BJ (cell line): ENCODE results near the gene UBAP1. TPM values are rescaled to one million over a fixed set of nuclear protein-coding genes. Genes with fewer than 3 reads are reported as not detected.
"Not testable (repeated sequence)": the region's sequence is repeated elsewhere in the genome, so short reads cannot be mapped to it uniquely, and the experiment has no call there.

Experiments
- CTCF ChIA-PET: fragments of 350-600 bp; formaldehyde crosslinking; extraction: SDS; loops from one replicate; lab custom pipeline; 2021; ENCODE audit warnings: antibody characterized with exemption, inconsistent platforms; lab: Yijun Ruan, JAX
- POLR2A ChIA-PET: fragments of 300-600 bp; sonication (Branson Sonifier 250); formaldehyde crosslinking; extraction: SDS; loops from one replicate; lab custom pipeline; 2021; ENCODE audit warnings: antibody characterized with exemption; lab: Charles Lee
- DNase-seq: peaks from one replicate; pipeline ENCODE4 v3.0.0-alpha.2; 2011; ENCODE audit warnings: low read depth
- H3K27me3 ChIP-seq: 2 replicates; pipeline ENCODE4 v1.6.0; 2011; ENCODE audit warnings: low read length; ENCODE audit not compliant: control insufficient read depth, insufficient read depth
- H3K36me3 ChIP-seq: 2 replicates; pipeline ENCODE4 v1.5.1; 2011; ENCODE audit warnings: low read length; ENCODE audit not compliant: control insufficient read depth, insufficient read depth
- H3K4me3 ChIP-seq: 2 replicates; pipeline ENCODE4 v1.5.1; 2011; ENCODE audit warnings: low read depth, mild to moderate bottlenecking, control low read depth, low read length
- CTCF ChIP-seq: IDR thresholded peaks from 2 replicates; pipeline ENCODE4 v1.5.1; 2011; ENCODE audit warnings: low read depth, mild to moderate bottlenecking, control low read depth, inconsistent platforms, low read length, moderate library complexity; ENCODE audit not compliant: insufficient read depth
- polyA minus RNA-seq: library from RNA; depleted of rRNA, polyadenylated mRNA; stranded (reverse); fragments of >200 nt; gene quantifications from 2 replicates; pipeline ENCODE4 v1.2.3, GENCODE V29; 2011; rRNA and poly(A)+ RNA removed
- polyA plus RNA-seq: library from polyadenylated mRNA; depleted of rRNA; stranded (reverse); fragments of >200 nt; gene quantifications from 2 replicates; pipeline ENCODE4 v1.2.3, GENCODE V29; 2011; rRNA removed

UBAP1 gene
- polyA plus RNA-seq, result 65.5 and 67.7 TPM in 2 replicates
- 31.8 and 54.0 TPM in 2 replicates for polyA minus RNA-seq

GRCh38 chr9:34178436-34179212, at the start of gene UBAP1:
TSS of gene UBAP1 (plus strand) at chr9:34179043. CDS start at chr9:34220915, 41,872 bp downstream.
- peak; percentile 87 for DNase-seq
- CTCF ChIA-PET, result interaction anchor here (0.6 to 1.1 kb wide), 3 partner anchors 14 to 153 kb away, joined by 3 to 6 read pairs (median 3); no protein-coding TSS in a partner anchor
- H3K27me3 ChIP-seq, result no peaks in the 10 kb centered on the region
- H3K36me3 ChIP-seq, result no peaks in the 10 kb centered on the region
- peak within 1 kb of the TSS; percentile 97 for H3K4me3 ChIP-seq
- 0 out of 2 replicates have a peak, but pooled peaks have one; percentile 7 for TF ChIP-seq CTCF
- POLR2A ChIA-PET, result interaction anchor here (0.6 to 0.7 kb wide), 2 partner anchors 33 to 39 kb away, joined by 3 to 4 read pairs; no protein-coding TSS in a partner anchor

DNA sequence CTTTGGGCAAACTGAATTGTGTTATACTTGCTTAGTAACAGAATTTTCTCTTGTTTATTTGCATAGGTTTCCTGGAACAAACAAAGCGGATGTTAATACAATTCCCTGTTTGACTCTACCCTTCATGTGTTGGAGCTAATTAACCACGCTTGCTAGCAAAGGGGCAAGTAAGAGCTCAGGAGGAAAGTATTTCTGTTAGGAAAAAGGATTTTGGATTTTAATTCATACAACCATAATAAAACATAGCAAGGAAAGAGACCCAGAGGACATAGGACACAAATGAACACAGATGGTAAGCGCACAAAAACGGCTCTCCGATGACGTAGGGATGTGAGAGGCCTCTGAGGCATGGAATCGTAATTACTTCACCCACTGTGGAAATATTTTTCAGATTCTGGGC, 47.3 kb upstream of the UBAP1 start:
- ChIA-PET POLR2A (no interaction called here), CTCF (no interaction called here)
- DNase-seq, result no peak
- H3K27me3 ChIP-seq, result no peaks in the 10 kb centered on the region
- TF ChIP-seq CTCF, result no peak
- H3K36me3 ChIP-seq, result no peaks in the 10 kb centered on the region
- no peak overlapping the region for H3K4me3 ChIP-seq

GRCh38 chr9:34133436-34133949, 45.4 kb upstream of the UBAP1 start:
- POLR2A ChIA-PET, result no interaction called here
- Histone ChIP-seq H3K36me3 (no peaks in the 10 kb centered on the region), H3K4me3 (no peak overlapping the region), H3K27me3 (no peaks in the 10 kb centered on the region)
- TF ChIP-seq CTCF, result no peak
- CTCF ChIA-PET, result no interaction called here
- no peak for DNase-seq

DNA sequence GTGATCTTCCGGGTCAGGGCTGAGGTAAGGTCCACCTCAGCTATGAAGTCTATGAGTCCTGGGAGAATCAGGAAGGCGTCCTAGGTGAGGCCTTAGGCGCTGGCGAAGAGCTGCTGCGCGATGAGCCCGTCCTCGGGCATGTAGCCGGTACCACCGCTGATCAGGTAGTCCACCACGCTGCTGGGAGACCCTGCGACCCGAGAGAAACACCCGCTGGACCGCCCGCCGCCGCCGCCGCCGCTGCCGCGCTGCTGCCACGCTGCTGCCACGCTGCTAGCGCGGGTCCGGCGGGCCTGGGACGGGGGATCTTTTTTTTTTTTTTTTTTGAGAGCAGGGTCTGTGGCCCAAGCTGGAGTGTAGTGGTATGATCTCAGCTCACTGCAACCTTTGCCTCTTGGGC, 44.3 kb upstream of the UBAP1 start:
- no peak for DNase-seq
- CTCF ChIA-PET, result no interaction called here
- Histone ChIP-seq H3K27me3 (no peaks in the 10 kb centered on the region), H3K4me3 (no peak overlapping the region), H3K36me3 (no peaks in the 10 kb centered on the region)
- POLR2A ChIA-PET, result no interaction called here
- TF ChIP-seq CTCF, result no peak

DNA sequence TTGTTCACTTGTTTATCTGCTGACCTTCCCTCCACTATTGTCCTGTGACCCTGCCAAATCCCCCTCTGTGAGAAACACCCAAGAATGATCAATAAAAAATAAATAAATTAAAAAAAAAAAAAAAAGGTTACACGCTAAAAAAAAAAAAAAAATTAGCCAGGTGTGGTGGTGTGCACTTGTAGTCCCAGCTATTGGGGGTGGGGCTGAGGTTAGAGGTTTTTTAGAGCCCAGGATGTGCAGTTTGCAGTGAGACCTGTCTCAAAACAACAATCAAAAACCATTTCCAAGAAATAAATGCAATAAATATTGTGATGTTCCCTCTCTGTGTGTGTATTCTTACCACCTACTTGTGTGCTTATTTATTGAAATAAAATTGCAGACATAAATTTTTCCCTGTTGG, 40.2 kb upstream of the UBAP1 start:
- H3K4me3 ChIP-seq, H3K36me3 ChIP-seq, H3K27me3 ChIP-seq, DNase-seq, POLR2A ChIA-PET, CTCF ChIA-PET: not testable (repeated sequence)
